HG03521 (cell line): ENCODE measurements around the gene RIN2.
"Not testable (repeated sequence)": the region's sequence is repeated elsewhere in the genome, so short reads cannot be mapped to it uniquely, and the experiment has no call there.

Experiments used
- ATAC-seq: cut with Tn5 transposase; IDR thresholded peaks from one replicate; pipeline ENCODE4 v1.9.1; 2021; ENCODE audit warnings: mild to moderate bottlenecking, moderate library complexity; ENCODE audit not compliant: unreplicated experiment

RIN2 gene

GRCh38 chr20:19738951-19739350 lies 19.1 kb upstream of the RIN2 start:
- ATAC-seq, result no peak

GRCh38 chr20:19739351-19739750 lies 18.7 kb upstream of the RIN2 start:
- no peak for ATAC-seq

DNA sequence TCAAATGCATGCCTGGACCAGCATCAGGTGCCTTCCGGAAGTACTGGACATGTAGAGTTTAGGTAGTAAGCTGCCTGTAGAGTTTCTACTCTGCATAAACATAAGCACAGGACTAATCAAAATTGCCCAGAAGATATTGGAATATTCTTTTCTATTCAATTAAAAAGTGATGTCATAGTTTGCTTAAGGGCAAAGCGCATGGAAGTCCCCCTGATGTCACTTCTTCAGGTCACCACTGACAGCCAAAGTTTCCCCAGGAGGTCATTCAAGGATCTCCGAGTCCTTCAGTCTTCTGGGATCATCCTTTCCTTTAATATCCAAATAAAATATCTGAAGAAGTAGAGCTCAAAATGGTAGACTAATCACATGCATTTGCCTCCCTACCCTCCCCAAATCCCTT lies 17.5 kb upstream of the RIN2 start:
- ATAC-seq, result no peak

GRCh38 chr20:19741924-19742323 lies 16.1 kb upstream of the RIN2 start:
- ATAC-seq, result no peak

- ATAC-seq, result no peak
Observed at GRCh38 chr20:19742974-19743639, 15.0 kb upstream of the RIN2 start.

DNA sequence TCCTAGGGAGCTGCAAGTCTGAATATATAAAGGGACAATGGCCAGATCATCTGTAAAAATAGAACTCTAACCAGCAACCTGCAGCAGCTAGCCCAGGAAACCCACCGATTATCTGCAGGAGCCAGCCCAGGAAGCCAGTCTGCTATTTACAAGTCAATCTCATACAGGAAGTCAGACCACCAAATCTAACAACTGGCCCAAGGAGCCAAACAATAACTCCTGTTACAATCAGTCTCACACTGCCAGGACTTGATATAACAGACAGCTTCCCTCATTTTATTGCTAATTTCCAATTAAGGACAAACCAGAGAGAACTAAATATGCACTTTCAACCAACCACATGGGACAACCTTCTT lies 14.4 kb upstream of the RIN2 start:
- no peak for ATAC-seq

- ATAC-seq, result no peak
Observed at GRCh38 chr20:19745106-19745505, 13.0 kb upstream of the RIN2 start.

DNA sequence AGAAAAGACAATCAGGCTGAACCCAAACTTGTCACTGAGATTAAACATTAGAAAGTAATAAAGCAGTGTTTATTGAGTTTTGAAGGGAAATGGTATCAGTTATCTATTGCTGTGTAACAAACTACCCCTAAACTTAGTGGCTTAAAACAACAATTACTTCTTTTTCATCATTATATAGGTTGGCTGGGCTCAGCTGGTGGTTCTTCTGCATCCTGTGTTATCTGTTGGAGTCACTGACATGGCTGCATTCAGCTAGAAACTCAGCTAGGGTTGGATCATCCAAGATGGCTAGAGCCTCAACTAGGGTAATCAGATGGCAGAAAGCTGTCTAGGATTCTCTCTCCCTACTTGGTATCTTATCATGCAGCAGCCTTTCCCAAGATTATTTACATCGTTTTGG lies 12.5 kb upstream of the RIN2 start:
- ATAC-seq, result no peak

DNA sequence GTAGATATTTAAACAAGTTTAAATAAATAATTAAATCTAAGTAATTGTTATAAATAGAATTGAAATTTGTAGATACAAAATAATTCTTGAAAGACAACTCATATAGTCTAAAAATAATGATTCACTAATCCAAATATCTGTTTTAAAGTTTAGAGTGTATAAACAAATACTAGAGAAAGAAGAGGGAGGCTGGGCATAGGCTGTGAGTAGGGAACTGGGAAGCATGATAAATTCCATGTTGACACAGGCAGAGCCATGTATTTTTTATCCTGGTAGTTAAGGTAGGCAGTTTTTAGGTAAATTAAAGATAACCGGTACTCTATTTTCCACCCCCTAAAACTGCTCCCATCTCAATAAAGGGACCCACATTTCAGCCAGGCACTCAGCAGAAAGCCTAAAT lies 11.7 kb upstream of the RIN2 start:
- no peak for ATAC-seq

- no peak for ATAC-seq
Observed at GRCh38 chr20:19747903-19748302, 10.2 kb upstream of the RIN2 start.

DNA sequence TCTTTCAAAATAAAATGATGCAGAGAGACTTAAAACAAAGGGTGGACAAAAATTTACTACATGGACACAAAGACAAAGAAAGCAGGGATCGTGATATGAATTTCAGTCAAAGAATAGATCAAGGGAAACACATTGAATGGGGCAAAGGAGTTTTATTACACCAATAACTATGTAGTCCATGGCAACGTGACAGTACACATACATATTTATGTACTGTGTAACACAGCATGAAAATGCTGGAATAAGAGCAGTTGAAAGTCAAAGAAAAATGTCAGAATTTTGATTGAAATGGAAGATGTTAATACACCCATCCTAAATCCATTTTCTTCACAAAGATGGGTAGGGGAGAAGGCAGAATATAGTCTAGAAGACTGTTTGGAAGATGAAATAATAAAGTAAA lies 9.4 kb upstream of the RIN2 start:
- ATAC-seq, result no peak

- no peak for ATAC-seq
Observed at GRCh38 chr20:19749618-19750071, 8.4 kb upstream of the RIN2 start.

- ATAC-seq, result no peak
Observed at GRCh38 chr20:19750101-19750606, 7.9 kb upstream of the RIN2 start.

DNA sequence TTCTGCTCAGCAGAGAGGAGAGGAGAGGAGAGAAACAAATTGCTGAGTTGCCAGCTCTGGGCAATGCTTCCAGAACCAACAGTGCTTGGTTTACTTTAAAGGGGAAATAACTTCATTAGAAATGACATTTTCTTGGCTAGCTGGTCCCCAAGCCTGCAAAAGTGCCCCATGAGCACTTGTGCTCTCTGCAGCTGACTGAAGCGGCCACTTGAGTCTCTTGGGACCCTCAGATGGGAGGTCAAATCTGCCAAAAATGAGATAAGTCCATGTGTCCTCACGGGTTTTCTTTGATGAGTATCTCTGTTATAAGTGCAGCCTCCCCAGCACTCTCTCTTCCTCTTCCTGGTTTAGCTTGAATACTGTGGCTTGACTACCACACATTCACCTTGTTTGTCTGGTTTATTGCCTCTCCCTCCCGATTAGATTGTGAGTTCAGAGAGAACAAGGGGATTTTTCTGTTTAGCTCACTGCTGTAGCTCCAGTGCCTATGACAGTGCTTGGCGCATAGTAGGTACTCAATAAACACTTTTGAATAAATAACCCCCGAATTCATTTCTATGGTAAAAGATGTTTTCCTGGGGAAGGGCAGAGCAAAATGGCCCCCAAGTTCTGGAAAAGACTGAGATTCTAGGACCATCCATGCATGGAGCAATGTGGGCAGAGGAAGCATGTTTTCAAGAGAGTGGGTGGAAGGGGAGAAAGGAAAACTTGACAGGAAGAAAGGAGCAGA lies 7.0 kb upstream of the RIN2 start:
- no peak for ATAC-seq

DNA sequence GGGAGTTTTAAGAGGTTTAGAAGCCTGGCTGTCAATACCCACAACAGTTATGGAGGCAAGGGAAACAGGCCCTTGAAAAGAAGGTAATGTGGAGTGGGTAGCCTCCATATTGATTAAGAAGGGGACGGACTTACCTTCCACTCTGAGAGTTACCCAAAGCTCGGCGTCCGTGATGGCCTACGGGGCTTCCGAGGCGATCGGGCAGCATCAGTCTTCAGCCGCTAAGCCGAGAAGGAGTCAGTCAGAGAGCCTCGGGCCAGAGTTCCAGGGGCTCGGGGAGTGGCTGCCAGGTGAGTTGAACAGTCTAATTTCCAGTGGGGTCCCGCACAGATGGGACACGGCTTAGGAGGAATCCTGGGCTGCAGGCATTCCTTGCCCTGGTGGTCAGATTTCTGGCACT lies 3.9 kb upstream of the RIN2 start:
- ATAC-seq, result not testable (repeated sequence)

- ATAC-seq, result no peak
Observed at GRCh38 chr20:19756761-19757486, 1.1 kb upstream of the RIN2 start.

GRCh38 chr20:19757487-19758132 lies 448 bp upstream of the RIN2 start:
- no peak for ATAC-seq

DNA sequence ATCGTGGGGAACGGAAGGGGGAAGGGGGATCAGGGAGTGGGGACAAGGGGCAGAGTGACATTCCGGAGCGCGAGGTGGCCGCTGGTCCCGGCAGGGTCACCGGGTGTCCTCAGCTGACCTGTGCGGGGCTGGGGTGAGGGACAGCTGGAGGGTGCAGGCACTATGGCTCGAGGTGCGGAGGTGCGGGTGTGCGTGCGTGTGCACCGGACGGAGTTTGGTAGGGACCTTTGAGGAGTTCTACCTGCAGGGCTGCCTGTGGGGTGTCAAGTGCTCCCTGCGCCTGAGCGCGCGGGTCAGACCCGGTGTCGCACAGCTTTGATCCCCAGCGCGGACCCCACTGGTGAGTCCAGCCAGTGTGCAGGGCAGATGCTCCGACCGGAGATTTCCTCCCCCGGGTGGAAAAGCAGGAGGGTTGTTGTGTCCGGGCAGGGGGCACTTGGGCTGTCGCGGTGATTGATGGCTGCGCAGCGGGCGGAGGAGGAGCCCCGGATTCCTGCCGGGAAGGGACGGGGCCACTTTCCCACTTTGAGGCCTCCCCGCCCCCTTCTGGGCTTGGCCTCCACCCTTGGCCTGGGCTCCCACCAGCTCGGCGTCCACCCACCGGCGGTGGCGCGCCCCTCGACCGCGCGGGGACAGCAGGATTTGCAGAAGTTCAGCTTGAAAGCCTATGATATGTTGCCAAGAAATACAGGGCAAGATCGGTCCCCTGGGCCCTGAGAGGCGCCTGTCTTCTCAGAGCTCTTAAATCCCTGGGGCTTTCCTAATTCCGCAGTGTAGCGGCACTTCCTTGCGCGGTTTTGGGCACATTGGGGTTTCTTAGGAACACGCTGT lies 658 bp downstream of the RIN2 start:
- no peak for ATAC-seq

- no peak for ATAC-seq
Observed at GRCh38 chr20:19760371-19760721, 2.3 kb downstream of the RIN2 start.

GRCh38 chr20:19761326-19761725 lies 3.3 kb downstream of the RIN2 start:
- ATAC-seq, result no peak

- ATAC-seq, result no peak
Observed at GRCh38 chr20:19761841-19762240, 3.8 kb downstream of the RIN2 start.
